HG03432 (cell line): Measurements from ENCODE around the gene SCN4A.
"Not testable (repeated sequence)": the region's sequence is repeated elsewhere in the genome, so short reads cannot be mapped to it uniquely, and the experiment has no call there.

ENCODE experiments used
- ATAC-seq: cut with Tn5 transposase; IDR thresholded peaks from one replicate; pipeline ENCODE4 v1.9.1; 2021; ENCODE audit warnings: mild to moderate bottlenecking, moderate library complexity; ENCODE audit not compliant: unreplicated experiment

SCN4A gene

DNA sequence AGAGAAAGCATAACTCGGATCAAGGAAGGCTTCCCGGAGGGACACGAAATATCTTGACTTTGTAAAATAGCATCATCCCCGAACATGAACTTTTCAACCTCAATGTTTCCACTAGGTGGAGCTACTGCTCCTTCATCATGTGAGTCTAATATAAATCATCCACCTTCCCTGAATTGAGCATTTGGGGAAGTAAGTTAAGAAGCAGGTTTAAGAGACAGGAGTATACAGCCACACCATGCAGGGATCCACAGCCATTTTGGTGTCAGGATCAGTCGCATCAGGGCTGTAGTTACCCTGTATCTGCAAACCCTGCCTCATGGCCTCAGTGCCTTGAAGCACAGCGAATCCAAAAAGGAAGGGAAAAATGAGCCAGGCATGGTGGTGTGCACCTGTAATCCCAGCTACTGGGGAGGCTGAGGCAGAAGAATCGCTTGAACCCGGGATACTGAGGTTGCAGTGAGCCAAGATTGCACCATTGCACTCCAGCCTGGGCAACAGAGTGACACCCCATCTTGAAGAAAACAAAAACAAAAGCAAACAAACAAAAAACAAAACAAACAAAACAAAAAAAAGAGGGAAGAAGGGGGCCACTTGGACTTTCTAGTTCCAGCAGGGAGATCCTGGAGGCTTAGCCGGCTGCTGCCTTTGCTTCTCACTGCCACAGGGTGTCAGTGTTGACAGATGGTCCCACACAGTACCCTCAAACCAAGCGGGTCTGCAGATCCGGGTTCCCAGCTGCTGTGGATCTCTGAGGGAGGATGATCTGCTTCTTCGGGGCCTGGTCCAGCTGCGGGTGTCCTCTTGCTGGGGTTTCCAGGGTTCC, 83.5 kb downstream of the SCN4A start:
- not testable (repeated sequence) for ATAC-seq
